ENCODE data around the gene OR51M1. TPM values are rescaled to one million over a fixed set of nuclear protein-coding genes. Genes with fewer than 3 reads are reported as not detected.
A peak's percentile ranks its signal among the peaks of the same experiment; 100 is the strongest.

The OR51M1 gene
- total and polyA plus RNA-seq, 9 of the 15 experiments (the other 6 are each of a cell fraction or from before 2014, with no cell fraction given) = 0.01 to 0.18 (median 0.04) TPM; not detected in 6

- BruUV-seq (replicated peaks) = no TSS peak
- peaks cover 33% of the 10 kb centered on the region for H3K79me2 ChIP-seq (ENCODE audit: control insufficient read depth, insufficient read depth, low read length)
- TF ChIP-seq STAT5A (IDR thresholded peaks at IDR 0.05; ENCODE audit: borderline replicate concordance, low read length) (no peak), MTA2 (IDR thresholded peaks at IDR 0.05; ENCODE audit: low read depth) (no peak), ZNF282 (CRISPR knock-in tag; IDR thresholded peaks at IDR 0.05) (no peak), FOSL1 (tag; conservative IDR thresholded peaks at IDR 0.05) (peak; percentile 44), BRCA1 (IDR thresholded peaks at IDR 0.05) (no peak), BRCA1 (CRISPR knock-in tag; IDR thresholded peaks at IDR 0.05) (no peak), PBX2 (CRISPR knock-in tag; IDR thresholded peaks at IDR 0.05; ENCODE audit: low read depth) (no peak), PBX2 (tag; conservative IDR thresholded peaks at IDR 0.05; ENCODE audit: low read depth) (0 out of 2 replicates have a peak, but pooled peaks have one; percentile 19), MCM2 (IDR thresholded peaks at IDR 0.05; ENCODE audit: low read depth) (no peak)
- H2AFZ ChIP-seq (ENCODE audit: low read depth, low read length) = no peak overlapping the region
- no peak overlapping the region for H3K4me3 ChIP-seq
- WGBS (ENCODE audit: insufficient coverage, low coverage, missing lambda C conversion rate) = 42% methylated on average over 3 of the region's 3 CpGs
- H3K36me3 ChIP-seq (ENCODE audit: control insufficient read depth, insufficient read depth, low read length) = peaks cover 87% of the 10 kb centered on the region
- no peaks in the 10 kb centered on the region for H3K9me3 ChIP-seq (replicated peaks; ENCODE audit: control insufficient read depth, insufficient read depth, low read depth, low read length)
- peaks cover 0 to 3% of the 10 kb centered on the region in 2 experiments; a peak in 1 of 5 replicates for H3K4me1 ChIP-seq (replicated peaks in 1 of 2; ENCODE audit: control insufficient read depth in 2 of 2, insufficient read depth in 2 of 2, low read length in 2 of 2)
- in situ Hi-C loops (cut with MboI) (no loop called here), intact Hi-C loops (cut with micrococcal nuclease) (no loop called here)
- H3K27me3 ChIP-seq (ENCODE audit: control insufficient read depth in 2 of 2, insufficient read depth in 2 of 2, low read length in 2 of 2) = no peaks in the 10 kb centered on the region
- ATAC-seq (no peak), DNase-seq (ENCODE audit: extremely low read depth in 1 of 4, low spot score in 3 of 4) (no peak), FAIRE-seq (no peak)
- no peak overlapping the region for H3K27ac ChIP-seq (ENCODE audit: extremely low read depth, low read depth, low read length)
- no peaks in the 10 kb centered on the region for H4K20me1 ChIP-seq (replicated peaks; ENCODE audit: control insufficient read depth, insufficient read depth, low read length)
- H3K9me1 ChIP-seq (ENCODE audit: control insufficient read depth, insufficient read depth, low read length) = no peaks in the 10 kb centered on the region
- POLR2A ChIA-PET = no interaction called here
- CTCF ChIA-PET (ENCODE audit: low intra/inter-chr PET ratio) = no interaction called here
- no peak overlapping the region for H3K4me2 ChIP-seq (ENCODE audit: insufficient read depth, low read length)
- no peak overlapping the region for H3K9ac ChIP-seq (ENCODE audit: insufficient read depth in 1 of 2, low read depth in 2 of 2, low read length in 2 of 2)
Observed at GRCh38 chr11:5345831-5346230, 37.8 kb upstream of the OR51M1 start.

All from K562 (cell line).